HG03103 (cell line): ENCODE results near the gene SMCHD1.
A peak's percentile ranks its signal among the peaks of the same experiment; 100 is the strongest.
"Not testable (repeated sequence)": the region's sequence is repeated elsewhere in the genome, so short reads cannot be mapped to it uniquely, and the experiment has no call there.

Experiments used
- ATAC-seq: cut with Tn5 transposase; IDR thresholded peaks from one replicate; pipeline ENCODE4 v1.9.1; 2021; ENCODE audit warnings: low read depth; ENCODE audit not compliant: unreplicated experiment

The SMCHD1 gene

GRCh38 chr18:2715990-2716389 is 60.5 kb downstream of the SMCHD1 start:
- ATAC-seq = no peak

GRCh38 chr18:2716394-2717326 is 61.1 kb downstream of the SMCHD1 start:
- no peak for ATAC-seq

DNA sequence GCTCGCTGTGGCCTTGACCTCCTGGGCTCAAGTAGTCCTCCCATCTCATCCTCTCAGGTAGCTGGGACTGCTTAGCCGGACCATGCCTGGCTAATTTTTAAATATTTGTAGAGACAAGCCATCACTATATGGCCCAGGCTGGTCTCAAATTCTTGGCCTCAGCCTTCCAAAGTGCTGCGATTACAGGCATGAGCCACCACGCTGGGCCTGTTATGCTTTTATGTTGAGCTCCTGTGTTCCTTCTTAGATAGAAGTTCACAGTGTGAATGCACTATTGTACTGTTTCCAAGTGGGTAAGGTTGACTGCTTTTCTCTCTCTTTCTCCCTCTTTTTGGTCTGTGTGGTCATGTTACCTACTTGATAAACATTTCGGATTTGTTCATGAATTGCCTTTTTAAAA is 61.9 kb downstream of the SMCHD1 start:
- ATAC-seq = no peak

DNA sequence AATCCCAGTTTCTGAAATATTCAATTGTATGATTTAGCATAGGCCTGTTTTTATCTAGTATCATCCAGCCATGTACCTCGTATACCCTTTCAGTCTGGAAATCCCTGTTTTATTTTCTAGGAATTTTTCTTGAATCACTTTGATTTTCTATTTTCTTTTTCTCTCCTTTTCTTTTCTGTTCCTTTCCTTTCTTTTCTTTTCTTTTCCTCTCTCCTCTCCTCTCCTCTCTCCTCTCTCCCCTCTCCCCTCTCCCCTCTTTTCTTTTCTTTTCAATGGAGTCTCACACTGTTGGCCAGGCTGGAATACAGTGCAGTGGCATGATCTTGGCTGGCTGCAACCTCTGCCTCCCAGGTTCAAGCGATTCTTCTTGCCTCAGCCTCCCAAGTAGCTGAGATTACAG is 63.5 kb downstream of the SMCHD1 start:
- no peak for ATAC-seq

GRCh38 chr18:2723207-2723606 is 67.7 kb downstream of the SMCHD1 start:
- no peak for ATAC-seq

DNA sequence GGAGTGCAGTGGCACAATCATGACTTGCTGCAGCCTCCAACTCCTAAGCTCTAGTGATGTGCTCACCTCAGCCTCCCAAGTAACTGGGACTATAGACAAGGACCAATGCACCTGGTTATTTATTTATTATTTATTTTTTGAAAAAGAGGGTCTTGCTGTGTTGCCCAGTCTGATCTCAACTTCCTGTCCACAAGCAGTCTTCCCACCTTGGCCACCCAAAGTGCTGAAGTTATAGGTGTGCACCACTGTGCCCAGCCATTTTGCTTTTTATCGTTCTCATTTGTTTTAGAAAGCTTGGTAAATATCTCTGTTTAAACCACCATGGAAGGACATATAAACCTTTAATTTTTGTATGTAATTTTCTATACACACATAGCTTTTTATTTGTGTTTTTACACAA is 74.2 kb downstream of the SMCHD1 start:
- no peak for ATAC-seq

- ATAC-seq = no peak
These were observed 81.3 kb downstream of the SMCHD1 start for GRCh38 chr18:2736823-2737222.

- not testable (repeated sequence) for ATAC-seq
These were observed 84.6 kb downstream of the SMCHD1 start for GRCh38 chr18:2740082-2740481.

GRCh38 chr18:2746274-2746673 is 90.7 kb downstream of the SMCHD1 start:
- no peak for ATAC-seq

- ATAC-seq = no peak
These were observed 102.8 kb downstream of the SMCHD1 start for GRCh38 chr18:2758309-2758708.

DNA sequence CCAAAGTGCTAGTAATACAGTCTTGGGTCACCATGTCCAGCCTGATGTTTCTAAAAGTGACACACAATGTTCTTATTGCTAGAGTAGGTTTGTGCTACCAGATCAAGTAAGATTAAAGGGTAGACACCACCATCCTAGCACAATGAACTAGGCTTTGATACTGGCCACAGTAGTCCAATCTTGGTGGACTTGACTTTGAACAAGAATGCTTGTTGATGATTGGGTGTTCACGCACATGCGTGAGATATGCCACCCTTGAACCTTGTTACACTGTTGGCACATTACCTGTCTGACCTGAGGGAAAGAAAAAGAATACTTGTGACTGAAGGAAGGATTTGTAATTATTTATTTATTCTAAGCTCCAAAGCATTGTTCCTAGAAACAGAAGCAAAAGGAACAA is 119.1 kb downstream of the SMCHD1 start:
- no peak for ATAC-seq

DNA sequence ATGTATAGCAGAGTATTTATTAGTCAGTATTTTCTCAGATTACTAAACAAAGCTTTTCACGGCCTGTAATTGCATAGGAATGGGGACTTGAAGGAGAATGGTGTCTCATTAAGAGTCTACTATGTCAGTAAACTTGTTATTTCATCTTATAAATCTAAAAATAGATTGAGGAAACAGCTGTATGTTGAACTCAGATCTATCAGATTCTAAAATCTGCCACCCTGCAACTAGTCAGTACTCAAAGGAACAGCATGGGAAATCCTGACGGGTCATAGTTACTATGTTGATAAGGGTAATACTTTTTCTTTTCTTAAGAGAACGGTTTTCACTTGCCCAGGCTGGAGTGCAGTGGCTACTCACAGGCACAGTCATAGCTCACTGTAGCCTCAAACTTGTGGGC is 121.1 kb downstream of the SMCHD1 start:
- ATAC-seq = no peak

GRCh38 chr18:2777241-2777640 is 121.7 kb downstream of the SMCHD1 start:
- ATAC-seq = no peak

DNA sequence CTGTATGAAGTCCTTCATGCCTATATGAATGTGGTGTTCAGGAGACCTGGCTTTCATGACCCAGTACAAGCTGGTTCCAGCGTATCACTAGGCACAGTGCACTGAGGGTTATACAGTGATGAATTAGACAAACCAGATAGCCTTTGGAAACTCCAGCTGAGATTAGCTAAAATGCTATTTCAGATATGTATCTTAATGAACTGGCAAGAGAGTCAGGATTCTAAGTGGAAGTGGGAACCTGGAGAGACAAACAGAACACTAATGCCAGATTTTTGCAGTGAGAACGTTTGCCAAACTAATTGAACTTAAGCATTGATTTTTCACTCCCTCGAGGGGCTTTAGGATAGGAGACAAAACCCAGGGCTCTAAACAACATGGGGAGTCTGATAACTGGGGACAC is 125.2 kb downstream of the SMCHD1 start:
- ATAC-seq = no peak

- ATAC-seq = no peak
These were observed 131.7 kb downstream of the SMCHD1 start for GRCh38 chr18:2787225-2787624.

GRCh38 chr18:2792395-2792794 is 136.9 kb downstream of the SMCHD1 start:
- ATAC-seq = no peak

- ATAC-seq = no peak
These were observed 138.6 kb downstream of the SMCHD1 start for GRCh38 chr18:2794159-2794558.

DNA sequence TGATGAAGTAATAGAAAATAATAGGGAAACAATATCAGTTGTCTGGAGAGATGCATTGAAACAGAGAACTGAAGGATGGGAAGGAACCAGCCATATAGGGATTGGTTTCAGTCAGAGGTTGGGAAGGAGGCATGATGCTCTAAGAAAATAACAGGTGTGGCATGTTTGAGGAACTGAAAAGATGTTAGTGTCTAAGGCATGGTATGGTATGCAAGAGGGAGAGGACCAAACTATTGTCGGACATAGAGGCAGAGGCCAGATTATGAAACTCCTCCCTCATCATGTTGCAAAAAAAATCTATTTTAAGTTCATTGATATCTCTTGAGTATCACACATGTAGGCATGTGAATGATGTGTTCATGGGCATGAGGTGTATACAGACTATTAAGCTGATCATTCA is 142.4 kb downstream of the SMCHD1 start:
- ATAC-seq = peak; percentile 75

DNA sequence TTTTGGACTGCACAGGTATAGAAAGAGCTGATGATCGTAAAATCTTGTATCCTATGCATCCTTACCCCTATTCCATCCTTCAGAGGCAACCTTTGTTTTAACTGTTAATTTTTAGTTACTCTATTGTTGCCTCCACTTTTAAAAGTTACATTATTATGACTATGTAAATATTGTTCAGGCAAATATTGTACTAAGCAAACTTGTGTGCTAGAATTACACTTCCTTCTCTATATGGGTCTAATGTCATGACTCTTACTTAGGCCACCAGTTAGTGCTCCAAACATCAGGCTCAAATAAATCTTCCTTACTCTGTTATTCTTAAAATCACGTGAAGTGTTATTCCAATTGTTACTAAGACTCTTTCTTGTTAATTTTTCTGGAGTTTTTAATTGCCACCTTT is 143.8 kb downstream of the SMCHD1 start:
- no peak for ATAC-seq

DNA sequence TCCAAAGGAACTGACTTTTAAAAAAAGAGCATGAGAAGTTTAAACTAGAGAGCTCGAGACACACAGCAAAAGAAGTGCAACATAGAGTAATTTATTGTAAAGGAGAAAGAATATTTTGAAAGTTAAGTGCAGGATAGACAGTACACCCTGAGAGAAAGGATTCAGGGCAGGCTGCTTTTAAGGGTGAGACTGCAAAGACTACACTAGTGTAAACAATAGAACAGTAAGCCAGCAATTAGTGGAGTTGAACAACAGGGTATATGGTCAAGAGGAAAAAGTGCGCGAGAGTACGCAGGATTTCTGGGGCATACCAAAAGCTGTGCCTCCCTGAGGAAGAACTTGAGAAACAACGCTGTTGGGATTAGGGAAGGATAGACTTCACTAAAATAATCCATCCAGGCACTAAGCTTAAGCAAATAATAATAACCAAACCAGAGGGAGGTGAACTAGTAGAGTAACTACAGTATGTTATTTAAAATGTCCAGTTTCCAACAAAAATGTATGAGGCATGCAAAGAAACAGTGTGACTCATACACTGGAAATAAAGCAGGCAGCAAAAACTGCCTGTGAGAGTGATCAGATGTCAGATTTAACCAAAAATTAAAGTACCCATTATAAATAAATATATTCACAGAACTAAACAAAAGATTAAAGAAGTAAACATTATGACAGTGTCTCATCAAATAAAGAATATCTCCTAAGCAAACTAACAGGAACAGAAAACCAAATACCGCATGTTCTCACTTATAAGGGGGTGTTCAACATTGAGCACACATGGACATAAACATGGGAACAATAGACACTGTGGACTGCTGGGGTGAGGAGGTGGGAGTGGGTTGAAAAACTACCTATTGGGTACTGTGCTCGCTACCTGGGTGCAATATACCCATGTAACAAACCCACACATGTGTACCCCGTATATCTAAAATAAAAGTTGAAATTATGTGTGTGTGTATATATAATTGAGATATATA is 150.7 kb downstream of the SMCHD1 start:
- no peak for ATAC-seq

DNA sequence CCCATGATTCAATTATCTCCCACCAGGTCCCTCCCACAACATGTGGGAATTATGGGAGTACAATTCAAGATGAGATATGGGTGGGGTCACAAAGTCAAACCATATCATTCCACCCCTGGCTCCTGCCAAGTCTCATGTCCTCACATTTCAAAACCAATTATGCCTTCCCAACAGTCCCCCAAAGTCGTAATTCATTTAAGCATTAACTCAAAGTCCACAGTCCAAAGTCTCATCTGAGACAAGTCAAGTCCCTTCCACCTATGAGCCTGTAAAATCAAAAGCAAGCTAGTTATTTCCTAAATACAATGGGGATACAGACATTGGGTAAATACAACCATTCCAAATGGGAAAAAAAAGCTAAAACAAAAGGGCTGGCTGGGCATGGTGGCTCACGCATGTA is 153.1 kb downstream of the SMCHD1 start:
- not testable (repeated sequence) for ATAC-seq
